Stomach (tissue), 9 donors: ENCODE results near the gene CAMK2A. TPM values are rescaled to one million over a fixed set of nuclear protein-coding genes. Genes with fewer than 3 reads are reported as not detected.

Source experiments
- DNase-seq, 2 donors: peaks; one replicate each; pipeline versions ENCODE4 v3.0.0 to v3.0.0-alpha.2; 2013 to 2019
- H3K27ac ChIP-seq, 5 donors: fragments of 200-600 bp in 4 of 5; sonication (generic) in 4 of 5; one replicate each; pipeline ENCODE4 v1.5.1; 2013 to 2019; ENCODE audit warnings: mild to moderate bottlenecking in 1 of 5, moderate library complexity in 1 of 5
- H3K27me3 ChIP-seq, 3 donors: fragments of 200-600 bp; sonication (generic); one replicate each; pipeline ENCODE4 v1.5.1; 2017 to 2019; ENCODE audit warnings: mixed run types in 1 of 3
- H3K36me3 ChIP-seq, 4 donors: fragments of 200-600 bp; sonication (generic); 1 replicate in 3 of 4; 2 replicates in 1 of 4; pipeline ENCODE4 v1.5.1; 2016 to 2019
- H3K4me1 ChIP-seq, 4 donors: fragments of 200-600 bp; sonication (generic); one replicate each; pipeline ENCODE4 v1.5.1; 2016 to 2019
- H3K4me3 ChIP-seq, 4 donors: fragments of 200-600 bp; sonication (generic) in 3 of 4; one replicate each; pipeline ENCODE4 v1.5.1; 2016 to 2019; ENCODE audit warnings: mild to moderate bottlenecking in 1 of 4
- H3K9me3 ChIP-seq, 4 donors: fragments of 200-600 bp; sonication (generic); one replicate each; pipeline ENCODE4 v1.5.1; 2016 to 2019
- EP300 ChIP-seq: sonication (generic); formaldehyde crosslinking; IDR thresholded peaks from one replicate; pipeline ENCODE4 v1.6.1; 2017; ENCODE audit warnings: antibody characterized with exemption
- POLR2A ChIP-seq, 4 donors: fragments of 450-650 bp; IDR thresholded peaks; one replicate each; pipeline ENCODE4 v1.6.1; 2016; ENCODE audit warnings: antibody characterized with exemption in 4 of 4, control low read depth in 2 of 4, mild to moderate bottlenecking in 1 of 4, moderate library complexity in 1 of 4
- POLR2AphosphoS5 ChIP-seq, 3 donors: sonication (generic); formaldehyde crosslinking; IDR thresholded peaks; one replicate each; pipeline ENCODE4 v1.6.1; 2016; ENCODE audit warnings: antibody characterized with exemption in 3 of 3
- WGBS, 5 donors: extraction: QIAGEN DNeasy Blood & Tissue Kit in 3 of 5; methylation state at CpG; one replicate each; pipeline versions ENCODE4 v1.1.5 to v1.1.7; 2013 to 2018; 5-methylcytosine and 5-hydroxymethylcytosine counted together
- intact Hi-C: fragments of 100-400 bp; cut with DNase I; formaldehyde crosslinking; loops from one replicate; pipeline ENCODE4 v1.15.1; 2023; ENCODE audit warnings: low total_unique reads
- polyA plus RNA-seq, 3 donors: library from polyadenylated mRNA; stranded (reverse); fragments of 200-250 nt; gene quantifications; one replicate each; pipeline ENCODE4 v1.2.3, GENCODE V29; 2013
- total RNA-seq, 5 donors: library from RNA; depleted of rRNA; stranded (reverse); fragments of >200 nt; gene quantifications; one replicate each; pipeline versions ENCODE4 v1.1.0 to v1.2.3, GENCODE V29; 2014 to 2016
- TF ChIP-seq, protein P1 (sequence below), 7 experiments: fragments of 450-650 bp in 4 of 7; fragments of 200-600 bp in 3 of 7; sonication (generic) in 3 of 7; IDR thresholded peaks; one replicate each; pipeline ENCODE4 v1.5.1; 2016 to 2019; ENCODE audit warnings: antibody characterized with exemption in 7 of 7, control low read depth in 2 of 7, mild to moderate bottlenecking in 1 of 7
- donor health status: healthy with polysubstance abuse.
- donor health status: Bipolar disorder and iron deficiency.
- donor health status: healthy.

CAMK2A gene
- total and polyA plus RNA-seq, 8 donors = 0.06 to 18.3 (median 0.63) TPM; not detected in 2

DNA sequence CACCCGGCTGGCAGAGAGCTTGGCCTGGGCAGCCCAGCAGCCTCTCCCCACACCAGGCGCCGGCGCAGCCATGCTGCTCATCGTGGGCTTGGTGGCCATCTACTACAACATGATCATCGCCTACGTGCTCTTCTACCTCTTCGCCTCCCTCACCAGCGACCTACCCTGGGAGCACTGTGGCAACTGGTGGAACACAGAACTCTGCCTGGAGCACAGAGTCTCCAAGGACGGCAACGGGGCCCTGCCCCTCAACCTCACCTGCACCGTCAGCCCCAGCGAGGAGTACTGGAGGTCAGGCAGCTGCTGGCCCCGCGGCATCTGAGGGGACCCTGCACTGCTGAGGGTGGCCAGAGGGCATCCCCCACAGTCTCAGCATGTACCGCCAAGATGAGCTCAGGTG is 92.6 kb downstream of the CAMK2A start:
- H3K36me3 ChIP-seq = no peaks in the 10 kb centered on the region
- TF ChIP-seq, protein P1, sequence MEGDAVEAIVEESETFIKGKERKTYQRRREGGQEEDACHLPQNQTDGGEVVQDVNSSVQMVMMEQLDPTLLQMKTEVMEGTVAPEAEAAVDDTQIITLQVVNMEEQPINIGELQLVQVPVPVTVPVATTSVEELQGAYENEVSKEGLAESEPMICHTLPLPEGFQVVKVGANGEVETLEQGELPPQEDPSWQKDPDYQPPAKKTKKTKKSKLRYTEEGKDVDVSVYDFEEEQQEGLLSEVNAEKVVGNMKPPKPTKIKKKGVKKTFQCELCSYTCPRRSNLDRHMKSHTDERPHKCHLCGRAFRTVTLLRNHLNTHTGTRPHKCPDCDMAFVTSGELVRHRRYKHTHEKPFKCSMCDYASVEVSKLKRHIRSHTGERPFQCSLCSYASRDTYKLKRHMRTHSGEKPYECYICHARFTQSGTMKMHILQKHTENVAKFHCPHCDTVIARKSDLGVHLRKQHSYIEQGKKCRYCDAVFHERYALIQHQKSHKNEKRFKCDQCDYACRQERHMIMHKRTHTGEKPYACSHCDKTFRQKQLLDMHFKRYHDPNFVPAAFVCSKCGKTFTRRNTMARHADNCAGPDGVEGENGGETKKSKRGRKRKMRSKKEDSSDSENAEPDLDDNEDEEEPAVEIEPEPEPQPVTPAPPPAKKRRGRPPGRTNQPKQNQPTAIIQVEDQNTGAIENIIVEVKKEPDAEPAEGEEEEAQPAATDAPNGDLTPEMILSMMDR (IDR thresholded peaks at IDR 0.05) = no peak
- no peak for TF ChIP-seq POLR2A (IDR thresholded peaks at IDR 0.05)
- TF ChIP-seq POLR2AphosphoS5 (IDR thresholded peaks at IDR 0.05) = no peak
- no peak for TF ChIP-seq EP300
- WGBS, 5 donors = 89 to 95% (median 94%) methylated on average over 13 to 16 of the region's 16 CpGs
- H3K4me3 ChIP-seq = no peak overlapping the region
- no peak for DNase-seq
- peaks cover 0 to 8% (median 0%) of the 10 kb centered on the region in 3 donors for H3K27me3 ChIP-seq
- no peak overlapping the region for H3K27ac ChIP-seq
- no peaks in the 10 kb centered on the region for H3K4me1 ChIP-seq
- intact Hi-C loops = no loop called here
- H3K9me3 ChIP-seq = no peaks in the 10 kb centered on the region

- 55 to 75% (median 69%) methylated on average over 5 of the region's 5 CpGs; no CpG with 5 or more reads in 1 of the 5 donors for whole genome bisulfite sequencing, 5 donors
- DNase-seq = no peak
- no peak overlapping the region for H3K4me3 ChIP-seq
Measured at GRCh38 chr5:150196514-150196913, 93.1 kb downstream of the CAMK2A start.

GRCh38 chr5:150195736-150196485 is 93.7 kb downstream of the CAMK2A start:
- no peaks in the 10 kb centered on the region for H3K36me3 ChIP-seq
- H3K4me1 ChIP-seq = no peaks in the 10 kb centered on the region
- 76 to 85% (median 81%) methylated on average over 9 of the region's 9 CpGs for WGBS, 5 donors
- no peak for DNase-seq
- intact Hi-C loops = no loop called here
- H3K27ac ChIP-seq = no peak overlapping the region
- TF ChIP-seq, protein P1 (IDR thresholded peaks at IDR 0.05) = no peak
- TF ChIP-seq POLR2A (IDR thresholded peaks at IDR 0.05) (no peak), POLR2AphosphoS5 (IDR thresholded peaks at IDR 0.05) (no peak), EP300 (no peak)
- no peaks in the 10 kb centered on the region for H3K9me3 ChIP-seq
- H3K4me3 ChIP-seq = no peak overlapping the region
- peaks cover 0 to 18% (median 3%) of the 10 kb centered on the region in 3 donors for H3K27me3 ChIP-seq

More at GRCh38 chr5:150196514-150196913, 93.1 kb downstream of the CAMK2A start:
- no peaks in the 10 kb centered on the region for H3K36me3 ChIP-seq
- no peak for TF ChIP-seq EP300
- no peak for TF ChIP-seq POLR2A (IDR thresholded peaks at IDR 0.05)
- TF ChIP-seq POLR2AphosphoS5 (IDR thresholded peaks at IDR 0.05) = no peak
- TF ChIP-seq, protein P1 (IDR thresholded peaks at IDR 0.05) = no peak
- no peaks in the 10 kb centered on the region for H3K9me3 ChIP-seq
- peaks cover 0 to 12% (median 0%) of the 10 kb centered on the region in 3 donors for H3K27me3 ChIP-seq
- no peak overlapping the region for H3K27ac ChIP-seq
- intact Hi-C loops = no loop called here
- no peaks in the 10 kb centered on the region for H3K4me1 ChIP-seq

GRCh38 chr5:150192462-150192861 is 97.1 kb downstream of the CAMK2A start:
- H3K9me3 ChIP-seq = no peaks in the 10 kb centered on the region
- peaks cover 0 to 8% (median 8%) of the 10 kb centered on the region in 4 donors for H3K4me1 ChIP-seq
- no peak overlapping the region for H3K27ac ChIP-seq
- H3K4me3 ChIP-seq = no peak overlapping the region
- TF ChIP-seq EP300 = no peak
- peaks cover 9 to 48% (median 31%) of the 10 kb centered on the region in 3 donors for H3K27me3 ChIP-seq
- WGBS, 5 donors = 33 to 61% (median 58%) methylated on average over 1 to 4 of the region's 4 CpGs
- H3K36me3 ChIP-seq = no peaks in the 10 kb centered on the region
- DNase-seq = no peak
- intact Hi-C loops = no loop called here

- Histone ChIP-seq H3K4me3 (no peak overlapping the region), H3K9me3 (no peaks in the 10 kb centered on the region), H3K27ac (no peak overlapping the region), H3K4me1 (peaks cover 0 to 11% (median 8%) of the 10 kb centered on the region in 4 donors), H3K36me3 (no peaks in the 10 kb centered on the region), H3K27me3 (peaks cover 9 to 48% (median 31%) of the 10 kb centered on the region in 3 donors)
- 30 to 37% (median 31%) methylated on average over 2 of the region's 2 CpGs for WGBS, 5 donors
- intact Hi-C loops = no loop called here
- DNase-seq = no peak
- TF ChIP-seq EP300 (no peak), POLR2A (IDR thresholded peaks at IDR 0.05) (no peak), POLR2AphosphoS5 (IDR thresholded peaks at IDR 0.05) (no peak)
- TF ChIP-seq, protein P1 (IDR thresholded peaks at IDR 0.05) = no peak
Measured at GRCh38 chr5:150190987-150191386, 98.6 kb downstream of the CAMK2A start.
